ENCODE measurements around the gene INPP5D.

The INPP5D gene

DNA sequence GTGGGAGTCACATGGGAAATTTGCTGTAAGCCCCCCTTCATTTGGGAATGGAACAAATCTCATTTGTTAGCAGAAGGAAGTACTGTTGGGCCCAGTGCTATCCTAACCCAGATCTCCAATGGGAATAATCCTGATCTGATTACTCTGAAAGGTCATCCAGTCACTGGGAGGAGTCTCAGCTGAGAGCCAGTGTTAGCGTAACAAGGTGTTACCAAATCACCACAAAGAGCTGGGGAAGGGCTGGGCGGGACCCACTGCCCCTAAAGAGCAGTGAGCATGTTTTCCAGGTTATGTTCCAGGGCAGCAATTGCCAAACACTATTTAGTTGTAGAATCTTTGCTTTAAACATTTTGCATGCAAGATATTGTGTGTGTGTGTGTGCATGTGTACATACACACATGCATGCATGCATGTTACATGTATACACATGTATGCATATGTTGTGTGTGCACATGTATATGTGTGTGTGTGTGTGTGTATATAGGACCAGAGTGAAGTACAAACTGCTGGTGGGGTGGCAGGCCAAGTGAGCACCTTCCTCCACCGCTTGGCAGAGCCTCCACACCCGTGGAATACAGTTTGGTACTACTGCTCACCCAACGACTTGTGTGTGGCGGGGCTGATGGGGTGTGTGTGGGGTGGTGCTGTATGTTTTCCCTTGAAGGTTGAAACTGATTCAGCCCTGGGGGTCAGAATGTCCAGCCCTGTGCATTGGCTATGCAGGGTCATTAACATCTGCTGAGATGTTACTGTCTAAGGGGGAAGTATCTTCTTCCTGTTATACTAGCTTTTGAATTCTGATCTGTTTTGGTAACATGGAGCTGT lies 15.2 kb downstream of the INPP5D start:
- DNase-seq (ENCODE audit: low read depth): no peak
- H3K4me3 ChIP-seq (ENCODE audit: control insufficient read depth, low read depth, low read length): no peak overlapping the region
- TF ChIP-seq CTCF (IDR thresholded peaks at IDR 0.05; ENCODE audit: control insufficient read depth, insufficient read depth, low read depth, low read length, missing control alignments): no peak

GRCh38 chr2:233075966-233076339 lies 15.8 kb downstream of the INPP5D start:
- no peak for DNase-seq (ENCODE audit: low read depth)
- TF ChIP-seq CTCF (IDR thresholded peaks at IDR 0.05; ENCODE audit: control insufficient read depth, insufficient read depth, low read depth, low read length, missing control alignments): no peak
- H3K4me3 ChIP-seq (ENCODE audit: control insufficient read depth, low read depth, low read length): no peak overlapping the region

- TF ChIP-seq CTCF (IDR thresholded peaks at IDR 0.05; ENCODE audit: control insufficient read depth, insufficient read depth, low read depth, low read length, missing control alignments): no peak
- DNase-seq (ENCODE audit: low read depth): no peak
- H3K4me3 ChIP-seq (ENCODE audit: control insufficient read depth, low read depth, low read length): no peak overlapping the region
These were observed 16.6 kb downstream of the INPP5D start for GRCh38 chr2:233076749-233077148.

- H3K4me3 ChIP-seq (ENCODE audit: control insufficient read depth, low read depth, low read length): no peak overlapping the region
- no peak for TF ChIP-seq CTCF (IDR thresholded peaks at IDR 0.05; ENCODE audit: control insufficient read depth, insufficient read depth, low read depth, low read length, missing control alignments)
- no peak for DNase-seq (ENCODE audit: low read depth)
These were observed 19.3 kb downstream of the INPP5D start for GRCh38 chr2:233079473-233079877.

GRCh38 chr2:233079953-233080835 lies 20.1 kb downstream of the INPP5D start:
- no peak overlapping the region for H3K4me3 ChIP-seq (ENCODE audit: control insufficient read depth, low read depth, low read length)
- TF ChIP-seq CTCF (IDR thresholded peaks at IDR 0.05; ENCODE audit: control insufficient read depth, insufficient read depth, low read depth, low read length, missing control alignments): no peak
- DNase-seq (ENCODE audit: low read depth): no peak

- no peak overlapping the region for H3K4me3 ChIP-seq (ENCODE audit: control insufficient read depth, low read depth, low read length)
- DNase-seq (ENCODE audit: low read depth): no peak
- TF ChIP-seq CTCF (IDR thresholded peaks at IDR 0.05; ENCODE audit: control insufficient read depth, insufficient read depth, low read depth, low read length, missing control alignments): no peak
These were observed 20.7 kb downstream of the INPP5D start for GRCh38 chr2:233080836-233081229.

Data from AG09309 (cell line).